Peyer's patch (tissue), 4 donors: ENCODE data around the gene PNPLA1.

Experiments
- POLR2A ChIP-seq, 2 donors: fragments of 450-650 bp; IDR thresholded peaks; one replicate each; pipeline ENCODE4 v1.5.1; 2017; ENCODE audit warnings: antibody characterized with exemption in 2 of 2, mild to moderate bottlenecking in 2 of 2, moderate library complexity in 2 of 2
- TF ChIP-seq, protein P1 (sequence below), 6 experiments: fragments of 450-650 bp in 4 of 6; fragments of 200-600 bp in 2 of 6; sonication (generic) in 1 of 6; IDR thresholded peaks; one replicate each; pipeline ENCODE4 v1.5.1; 2017 to 2019; ENCODE audit warnings: antibody characterized with exemption in 6 of 6, mild to moderate bottlenecking in 3 of 6, moderate library complexity in 1 of 6

DNA sequence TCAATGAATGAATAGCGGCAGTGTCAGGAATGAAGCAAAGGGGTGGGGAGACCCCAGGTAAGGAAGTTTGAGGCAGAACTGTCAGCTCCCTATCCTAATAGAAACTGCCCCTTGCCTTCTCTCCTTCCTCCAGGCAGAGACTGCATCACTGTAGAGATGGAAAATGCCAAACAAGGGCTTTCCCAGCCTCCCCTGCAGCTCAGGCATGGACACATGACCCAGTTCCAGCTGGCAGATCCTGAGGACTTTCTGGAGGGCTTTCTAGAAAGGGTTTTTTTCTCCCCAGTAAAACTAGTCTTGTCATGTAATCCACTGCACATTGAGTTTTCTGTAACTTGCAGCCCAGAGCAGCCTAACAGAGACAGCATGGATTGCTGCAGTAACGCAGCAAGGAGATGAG is 17.9 kb upstream of the PNPLA1 start:
- TF ChIP-seq, protein P1, sequence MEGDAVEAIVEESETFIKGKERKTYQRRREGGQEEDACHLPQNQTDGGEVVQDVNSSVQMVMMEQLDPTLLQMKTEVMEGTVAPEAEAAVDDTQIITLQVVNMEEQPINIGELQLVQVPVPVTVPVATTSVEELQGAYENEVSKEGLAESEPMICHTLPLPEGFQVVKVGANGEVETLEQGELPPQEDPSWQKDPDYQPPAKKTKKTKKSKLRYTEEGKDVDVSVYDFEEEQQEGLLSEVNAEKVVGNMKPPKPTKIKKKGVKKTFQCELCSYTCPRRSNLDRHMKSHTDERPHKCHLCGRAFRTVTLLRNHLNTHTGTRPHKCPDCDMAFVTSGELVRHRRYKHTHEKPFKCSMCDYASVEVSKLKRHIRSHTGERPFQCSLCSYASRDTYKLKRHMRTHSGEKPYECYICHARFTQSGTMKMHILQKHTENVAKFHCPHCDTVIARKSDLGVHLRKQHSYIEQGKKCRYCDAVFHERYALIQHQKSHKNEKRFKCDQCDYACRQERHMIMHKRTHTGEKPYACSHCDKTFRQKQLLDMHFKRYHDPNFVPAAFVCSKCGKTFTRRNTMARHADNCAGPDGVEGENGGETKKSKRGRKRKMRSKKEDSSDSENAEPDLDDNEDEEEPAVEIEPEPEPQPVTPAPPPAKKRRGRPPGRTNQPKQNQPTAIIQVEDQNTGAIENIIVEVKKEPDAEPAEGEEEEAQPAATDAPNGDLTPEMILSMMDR (IDR thresholded peaks at IDR 0.05), result no peak
- TF ChIP-seq POLR2A (IDR thresholded peaks at IDR 0.05), result no peak
